Small intestine (tissue), 7 donors: ENCODE results near the gene PLCH2. TPM values are rescaled to one million over a fixed set of nuclear protein-coding genes. Genes with fewer than 3 reads are reported as not detected.
A peak's percentile ranks its signal among the peaks of the same experiment; 100 is the strongest.

Source experiments
- DNase-seq, 2 donors: peaks; one replicate each; pipeline versions ENCODE4 v3.0.0 to v3.0.0-alpha.2; 2013
- FAIRE-seq: peaks from 2 replicates; lab custom pipeline; 2012; peaks lifted over from hg19 to GRCh38; lab: Jason Lieb, UNC
- H3K27ac ChIP-seq, 3 donors: one replicate each; pipeline ENCODE4 v1.5.1; 2013; ENCODE audit warnings: low read length in 2 of 3, mild to moderate bottlenecking in 2 of 3, control low read depth in 1 of 3, inconsistent platforms in 1 of 3, low read depth in 1 of 3, moderate library complexity in 1 of 3
- H3K27me3 ChIP-seq, 3 donors: one replicate each; pipeline ENCODE4 v1.6.1; 2013; ENCODE audit warnings: low read length in 3 of 3, inconsistent platforms in 1 of 3; ENCODE audit not compliant: control insufficient read depth in 3 of 3, insufficient read depth in 3 of 3
- H3K36me3 ChIP-seq, 3 donors: one replicate each; pipeline ENCODE4 v1.6.1; 2013; ENCODE audit warnings: low read length in 3 of 3, inconsistent platforms in 1 of 3, low read depth in 1 of 3, mild to moderate bottlenecking in 1 of 3, moderate library complexity in 1 of 3; ENCODE audit not compliant: control insufficient read depth in 3 of 3, insufficient read depth in 2 of 3
- H3K4me1 ChIP-seq, 3 donors: one replicate each; pipeline ENCODE4 v1.6.1; 2013; ENCODE audit warnings: low read length in 2 of 3, inconsistent platforms in 1 of 3, low read depth in 1 of 3, mild to moderate bottlenecking in 1 of 3, moderate library complexity in 1 of 3; ENCODE audit not compliant: control insufficient read depth in 3 of 3, insufficient read depth in 2 of 3
- H3K4me3 ChIP-seq, 3 donors: one replicate each; pipeline ENCODE4 v1.5.1; 2013; ENCODE audit warnings: low read length in 3 of 3, control low read depth in 1 of 3, inconsistent platforms in 1 of 3, low read depth in 1 of 3, mild to moderate bottlenecking in 1 of 3, moderate library complexity in 1 of 3
- H3K9me3 ChIP-seq, 2 donors: one replicate each; pipeline ENCODE4 v1.6.1; 2013; ENCODE audit warnings: low read depth in 1 of 2, low read length in 1 of 2; ENCODE audit not compliant: control insufficient read depth in 2 of 2, insufficient read depth in 1 of 2
- WGBS, 3 donors: extraction: QIAGEN DNeasy Blood & Tissue Kit; methylation state at CpG; one replicate each; pipeline ENCODE4 v1.1.7; 2013; 5-methylcytosine and 5-hydroxymethylcytosine counted together
- polyA plus RNA-seq, 4 donors: library from polyadenylated mRNA; stranded (reverse) in 3 of 4; unstranded in 1 of 4; fragments of 200-250 nt in 3 of 4; fragments of 120-200 nt in 1 of 4; gene quantifications; one replicate each; pipeline versions ENCODE4 v1.2.1 to v1.2.3, GENCODE V29; 2013
- donor health status: healthy with polysubstance abuse.
- donor health status: control.
- donor health status: control.
- donor health status: Bipolar disorder and iron deficiency.
- donor health status: healthy.

PLCH2 gene
- polyA plus RNA-seq, 4 donors: 0.22 to 7.1 (median 1.1) TPM

DNA sequence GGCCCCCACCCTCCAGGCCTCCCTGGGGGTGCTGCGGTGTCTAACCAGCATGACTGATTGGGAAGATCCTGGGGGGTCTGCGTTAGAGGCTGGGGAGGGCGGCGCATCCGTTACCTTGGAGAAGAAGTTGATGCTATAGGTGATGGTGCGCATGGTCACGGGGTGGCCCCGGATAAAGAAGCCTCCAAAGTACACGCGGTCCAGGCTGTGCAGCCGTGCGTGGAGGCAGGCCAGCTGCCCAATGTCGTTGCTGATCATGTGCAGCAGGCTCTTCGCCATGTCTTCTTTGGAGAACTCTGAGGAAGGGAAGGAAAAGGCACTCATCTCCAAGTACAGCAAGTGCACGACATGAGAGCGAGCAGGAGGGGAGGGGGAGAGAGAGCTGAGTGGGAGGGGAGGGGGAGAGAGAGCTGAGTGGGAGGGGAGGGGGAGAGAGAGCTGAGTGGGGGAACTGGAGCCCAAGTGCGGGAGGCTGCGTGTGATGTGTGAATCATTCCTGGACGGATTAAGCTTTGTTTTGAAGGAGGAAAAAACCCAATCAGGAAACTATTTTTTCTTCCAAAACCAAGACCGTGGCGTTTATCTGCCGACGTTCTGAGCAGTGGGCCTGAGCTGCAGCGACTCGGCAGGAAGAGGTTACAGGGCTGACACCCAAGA is 43.1 kb downstream of the PLCH2 start:
- peaks cover 0 to 7% (median 3%) of the 10 kb centered on the region in 3 donors for H3K4me1 ChIP-seq
- 91 to 92% (median 92%) methylated on average over 25 of the region's 25 CpGs for WGBS, 3 donors
- H3K9me3 ChIP-seq: no peaks in the 10 kb centered on the region
- no peaks in the 10 kb centered on the region for H3K27me3 ChIP-seq
- H3K36me3 ChIP-seq: peaks cover 22 to 89% (median 26%) of the 10 kb centered on the region in 3 donors
- no peak for FAIRE-seq
- no peak overlapping the region for H3K4me3 ChIP-seq
- no peak for DNase-seq
- H3K27ac ChIP-seq: no peak overlapping the region

DNA sequence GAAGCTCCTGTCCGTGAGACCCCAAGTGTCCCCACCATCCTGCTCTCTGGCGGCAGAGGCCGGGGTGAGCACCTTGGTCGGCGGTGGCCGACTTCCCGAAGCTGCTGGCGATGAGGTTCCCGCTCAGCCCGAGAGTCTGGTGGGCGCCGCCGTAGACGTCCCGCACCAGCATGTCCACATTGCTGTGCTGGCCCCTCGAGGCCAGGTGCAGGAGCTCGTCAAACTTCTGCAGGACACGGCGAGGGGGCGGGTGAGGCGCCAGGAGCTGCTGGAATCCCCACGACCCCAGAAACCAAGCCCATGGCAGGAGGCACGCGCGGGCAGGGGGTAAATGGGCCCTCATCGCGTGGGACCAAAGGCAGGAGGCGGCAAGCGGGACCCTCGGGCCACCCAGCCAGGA is 43.6 kb downstream of the PLCH2 start:
- 95 to 96% (median 96%) methylated on average over 30 of the region's 30 CpGs for WGBS, 3 donors
- H3K27me3 ChIP-seq: no peaks in the 10 kb centered on the region
- H3K9me3 ChIP-seq: no peaks in the 10 kb centered on the region
- no peak for FAIRE-seq
- no peak for DNase-seq
- H3K36me3 ChIP-seq: peaks cover 20 to 90% (median 26%) of the 10 kb centered on the region in 3 donors
- peaks cover 3 to 12% (median 6%) of the 10 kb centered on the region in 3 donors for H3K4me1 ChIP-seq
- H3K4me3 ChIP-seq: no peak overlapping the region
- no peak overlapping the region for H3K27ac ChIP-seq

DNA sequence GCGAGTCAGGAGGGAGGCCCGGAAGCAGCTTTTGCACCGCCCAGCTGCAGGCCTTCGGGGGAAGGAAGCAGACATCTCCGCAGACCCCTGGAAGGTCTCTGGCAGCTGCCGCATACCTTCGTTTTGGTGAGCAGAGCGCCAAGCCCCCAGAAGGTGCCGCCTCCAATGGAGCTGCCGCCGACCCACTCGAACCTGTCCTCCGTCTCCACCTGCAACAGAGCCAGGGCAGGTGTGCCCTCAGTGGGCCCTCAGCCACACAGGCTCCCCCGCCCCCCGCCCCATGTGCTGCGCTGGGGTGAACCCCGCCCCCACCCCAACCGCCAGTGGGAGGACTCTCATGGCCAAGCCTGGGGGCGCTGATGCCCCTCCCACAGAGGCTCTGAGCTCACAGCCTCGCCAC is 44.1 kb downstream of the PLCH2 start:
- Histone ChIP-seq H3K27me3 (no peaks in the 10 kb centered on the region), H3K9me3 (no peaks in the 10 kb centered on the region), H3K4me1 (peaks cover 5 to 17% (median 10%) of the 10 kb centered on the region in 3 donors), H3K4me3 (no peak overlapping the region), H3K27ac (no peak overlapping the region), H3K36me3 (peaks cover 18 to 90% (median 26%) of the 10 kb centered on the region in 3 donors)
- FAIRE-seq (no peak), DNase-seq (no peak)
- 95 to 97% (median 97%) methylated on average over 15 to 20 of the region's 20 CpGs for WGBS, 3 donors

DNA sequence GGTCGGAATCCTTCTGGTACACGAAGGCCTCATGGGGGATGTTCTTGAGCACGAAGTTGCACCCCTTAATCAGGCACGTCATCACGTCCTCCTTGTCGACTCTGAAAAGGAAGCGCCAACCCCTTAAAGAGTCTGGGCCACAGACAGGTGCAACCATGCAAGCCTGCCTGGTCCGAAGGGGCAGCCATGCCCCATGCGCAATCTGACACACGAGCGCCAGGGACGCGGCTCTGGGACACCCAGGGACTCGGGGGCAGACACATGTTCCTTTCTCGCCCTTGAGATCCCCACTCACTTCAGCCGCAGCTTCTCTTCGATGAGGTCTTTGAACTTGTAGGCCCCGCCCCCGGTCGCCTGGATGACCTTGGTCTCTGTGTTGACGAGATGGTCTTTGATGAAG is 44.7 kb downstream of the PLCH2 start:
- H3K4me3 ChIP-seq: no peak overlapping the region
- H3K27ac ChIP-seq: no peak overlapping the region
- H3K36me3 ChIP-seq: peaks cover 18 to 85% (median 26%) of the 10 kb centered on the region in 3 donors
- H3K4me1 ChIP-seq: peaks cover 5 to 22% (median 11%) of the 10 kb centered on the region in 3 donors
- WGBS, 3 donors: 92 to 95% (median 93%) methylated on average over 21 of the region's 21 CpGs
- DNase-seq: no peak
- no peaks in the 10 kb centered on the region for H3K27me3 ChIP-seq
- FAIRE-seq: no peak
- H3K9me3 ChIP-seq: no peaks in the 10 kb centered on the region

DNA sequence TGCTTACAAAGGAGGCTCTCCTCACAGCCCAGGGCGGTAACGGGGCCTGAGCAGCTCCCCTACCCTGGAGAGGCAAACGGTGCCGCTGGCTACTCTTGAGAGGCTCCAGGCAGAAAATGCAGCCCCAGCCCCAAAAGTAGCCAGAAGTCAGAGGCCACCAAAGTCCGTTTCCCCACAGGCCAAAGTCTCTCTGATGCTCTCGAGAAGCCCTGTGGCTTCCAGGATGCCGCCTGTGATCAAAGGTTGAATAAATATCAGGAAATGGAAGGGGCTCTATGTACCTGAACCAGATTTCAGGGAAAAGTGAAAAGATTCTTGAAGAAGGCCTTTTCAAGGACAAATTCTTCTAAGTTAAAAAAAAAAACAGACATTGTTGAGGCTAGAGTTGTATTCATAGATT is 46.1 kb downstream of the PLCH2 start:
- Histone ChIP-seq H3K27me3 (no peaks in the 10 kb centered on the region), H3K9me3 (no peaks in the 10 kb centered on the region), H3K4me3 (no peak overlapping the region), H3K36me3 (peaks cover 15 to 71% (median 23%) of the 10 kb centered on the region in 3 donors), H3K27ac (no peak overlapping the region), H3K4me1 (peaks cover 5 to 28% (median 11%) of the 10 kb centered on the region in 3 donors)
- DNase-seq (no peak), FAIRE-seq (no peak)
- WGBS, 3 donors: 68 to 80% (median 71%) methylated on average over 7 of the region's 7 CpGs

DNA sequence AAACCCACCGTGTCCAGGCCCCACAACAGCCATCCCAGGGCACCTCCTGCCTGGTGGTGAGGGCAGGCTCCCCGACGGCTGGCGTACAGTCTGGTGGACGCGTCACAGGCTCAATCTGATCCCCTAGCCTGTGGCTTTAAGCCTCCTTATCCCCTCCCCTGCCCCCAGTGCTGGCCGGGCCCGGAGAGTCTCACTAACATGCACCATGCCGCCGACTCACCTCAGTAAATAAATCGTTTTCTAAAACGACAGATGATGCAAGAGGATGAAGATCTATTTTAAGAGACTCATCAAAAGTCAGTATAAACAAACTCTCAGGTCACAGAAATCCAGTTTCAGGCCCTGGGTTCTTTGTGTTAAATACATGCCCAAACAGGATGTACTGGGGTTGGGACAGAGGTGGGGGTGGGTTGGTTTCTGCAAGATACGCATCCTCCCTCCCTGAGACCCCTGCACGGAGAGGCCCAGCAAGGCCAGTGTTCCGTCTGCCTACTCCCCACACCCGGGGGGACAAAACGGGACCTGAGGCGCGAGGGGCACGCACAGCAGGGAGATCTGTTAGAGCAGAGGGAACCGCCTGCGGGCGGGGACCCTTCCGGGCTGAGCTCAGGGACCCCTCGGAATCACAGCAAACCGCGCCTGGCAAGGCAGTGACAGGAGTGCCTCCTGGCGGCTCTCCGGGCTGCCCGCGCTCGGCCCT is 47.3 kb downstream of the PLCH2 start:
- FAIRE-seq (no peak), DNase-seq (no peak)
- no peaks in the 10 kb centered on the region for H3K9me3 ChIP-seq
- peaks cover 9 to 60% (median 14%) of the 10 kb centered on the region in 3 donors for H3K36me3 ChIP-seq
- H3K27me3 ChIP-seq: peaks cover 0 to 6% (median 0%) of the 10 kb centered on the region in 3 donors
- H3K4me1 ChIP-seq: peaks cover 7 to 33% (median 11%) of the 10 kb centered on the region in 3 donors
- peak overlapping the region in 2 of 3 donors; percentile 2 to 17 for H3K27ac ChIP-seq
- 63 to 83% (median 72%) methylated on average over 32 of the region's 32 CpGs for WGBS, 3 donors
- no peak overlapping the region for H3K4me3 ChIP-seq

DNA sequence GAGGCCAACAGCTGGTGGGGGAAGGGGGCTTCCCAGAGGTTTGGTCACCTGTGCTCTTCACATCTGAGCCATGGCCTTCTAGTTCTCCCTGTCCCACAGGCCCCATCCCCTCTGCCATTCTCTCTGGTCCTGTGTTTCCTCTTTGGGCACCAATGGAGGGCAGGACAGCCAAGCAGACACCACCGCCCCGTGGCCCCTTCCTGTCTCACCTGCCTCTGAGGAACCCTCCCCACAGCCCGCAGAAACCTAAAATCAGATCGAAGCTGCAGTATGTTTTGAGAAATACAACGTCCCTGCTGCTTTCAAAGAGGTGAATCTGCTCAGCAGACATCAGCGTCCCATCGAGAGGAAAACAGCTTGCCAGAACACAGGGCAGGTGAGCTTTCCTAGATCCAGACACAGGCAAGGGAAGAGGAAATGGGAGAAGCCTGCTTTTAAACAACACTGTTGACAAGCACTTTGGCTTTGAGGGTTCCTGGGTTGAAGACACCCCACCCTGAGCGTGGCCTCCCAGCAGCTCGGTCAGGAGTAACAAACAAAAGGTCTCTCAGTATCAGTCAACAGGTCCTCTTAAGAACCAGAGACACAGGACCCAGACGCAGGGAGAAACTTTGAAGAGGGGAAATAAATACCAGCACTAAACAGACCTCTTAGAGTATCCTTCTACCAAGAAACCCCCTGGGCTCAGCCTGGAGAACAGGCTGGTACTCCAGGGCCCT is 48.0 kb downstream of the PLCH2 start:
- DNase-seq (no peak), FAIRE-seq (no peak)
- WGBS, 3 donors: 56 to 71% (median 61%) methylated on average over 10 of the region's 10 CpGs
- Histone ChIP-seq H3K4me1 (peaks cover 7 to 40% (median 11%) of the 10 kb centered on the region in 3 donors), H3K36me3 (peaks cover 2 to 53% (median 10%) of the 10 kb centered on the region in 3 donors), H3K9me3 (no peaks in the 10 kb centered on the region), H3K27ac (peak overlapping the region in 2 of 3 donors; percentile 2 to 17), H3K4me3 (peak overlapping the region in 1 of 3 donors; percentile 1), H3K27me3 (peaks cover 0 to 13% (median 0%) of the 10 kb centered on the region in 3 donors)

DNA sequence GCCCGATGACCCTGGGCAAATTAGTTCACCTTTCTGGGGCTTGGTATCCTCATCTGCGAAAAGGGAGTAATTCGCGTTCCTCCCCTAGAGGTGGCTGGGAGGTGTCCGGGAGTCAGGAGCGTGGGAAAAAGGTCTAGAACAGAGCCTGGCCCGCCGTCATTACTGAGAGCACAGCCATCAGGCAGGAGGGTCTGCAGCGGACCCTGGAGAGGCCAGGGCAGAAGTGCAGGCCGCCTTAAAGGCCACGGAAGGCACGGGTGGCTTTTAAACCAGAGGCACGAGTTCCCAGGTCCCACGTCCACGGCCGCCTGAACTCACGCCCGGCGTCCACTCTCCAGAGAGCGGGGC is 49.5 kb downstream of the PLCH2 start:
- DNase-seq: no peak
- WGBS, 3 donors: 1 to 3% (median 2%) methylated on average over 20 of the region's 20 CpGs
- H3K27me3 ChIP-seq: peaks cover 0 to 23% (median under 1%) of the 10 kb centered on the region in 3 donors
- no peak for FAIRE-seq
- H3K36me3 ChIP-seq: peaks cover 2 to 38% (median 5%) of the 10 kb centered on the region in 3 donors
- peak overlapping the region; percentile 77 to 91 (median 80) for H3K4me3 ChIP-seq
- no peaks in the 10 kb centered on the region for H3K9me3 ChIP-seq
- no peak overlapping the region for H3K27ac ChIP-seq
- peaks cover 10 to 43% (median 14%) of the 10 kb centered on the region in 3 donors for H3K4me1 ChIP-seq
